G401 (cell line): ENCODE results near the gene DDX41. TPM values are rescaled to one million over a fixed set of nuclear protein-coding genes. Genes with fewer than 3 reads are reported as not detected.
"Not testable (repeated sequence)": the region's sequence is repeated elsewhere in the genome, so short reads cannot be mapped to it uniquely, and the experiment has no call there.

Source experiments
- DNase-seq: peaks from one replicate; pipeline ENCODE4 v3.0.0-alpha.2; 2015; ENCODE audit warnings: low spot score
- in situ Hi-C: cut with HindIII; loops from 2 replicates; pipeline ENCODE4 v1.10.0; 2016; ENCODE audit warnings: low sequenced_read_pairs, mixed read lengths
- total RNA-seq: library from RNA; depleted of rRNA; stranded (reverse); fragments of >200 nt; shearing (Covaris generic); gene quantifications from 2 replicates; pipeline ENCODE4 v1.2.3, GENCODE V29; 2014

The DDX41 gene
- total RNA-seq, 1 experiment from 2014 or later: 166 TPM

DNA sequence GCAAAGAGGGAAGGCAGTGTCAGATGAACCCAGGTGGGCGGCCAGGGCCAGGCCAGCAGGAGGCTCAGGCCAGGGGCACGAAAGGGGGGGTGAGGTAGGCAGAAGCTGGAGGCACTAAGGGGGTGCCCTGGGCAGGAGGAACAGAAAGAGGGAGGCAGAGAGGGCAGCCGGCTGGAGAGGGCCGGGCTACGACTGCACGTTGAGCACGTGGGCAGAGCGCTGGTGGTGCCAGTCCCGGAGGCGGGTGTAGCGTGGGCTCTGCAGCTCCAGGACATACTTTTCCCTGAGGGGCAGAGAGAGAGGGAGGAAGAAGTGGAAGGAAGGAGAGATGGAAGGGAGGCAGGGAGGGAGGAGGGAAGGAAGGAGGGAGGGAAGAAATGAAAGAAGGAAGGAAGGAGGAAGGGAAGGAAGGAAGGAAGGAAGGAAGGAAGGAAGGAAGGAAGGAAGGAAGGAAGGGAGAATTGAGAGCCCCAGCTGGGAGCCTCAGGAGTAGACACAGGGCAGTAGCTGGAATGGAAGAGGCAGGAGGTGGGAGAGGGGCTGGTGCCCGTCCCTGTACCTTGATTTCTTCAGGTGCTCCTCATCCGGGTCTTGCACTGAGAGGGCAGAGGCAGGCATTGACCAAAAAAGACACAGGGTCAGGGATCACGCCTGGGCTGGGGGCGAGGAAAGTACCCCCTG, 26.3 kb downstream of the DDX41 start:
- DNase-seq: peak; percentile 68
- in situ Hi-C loops: no loop called here

DNA sequence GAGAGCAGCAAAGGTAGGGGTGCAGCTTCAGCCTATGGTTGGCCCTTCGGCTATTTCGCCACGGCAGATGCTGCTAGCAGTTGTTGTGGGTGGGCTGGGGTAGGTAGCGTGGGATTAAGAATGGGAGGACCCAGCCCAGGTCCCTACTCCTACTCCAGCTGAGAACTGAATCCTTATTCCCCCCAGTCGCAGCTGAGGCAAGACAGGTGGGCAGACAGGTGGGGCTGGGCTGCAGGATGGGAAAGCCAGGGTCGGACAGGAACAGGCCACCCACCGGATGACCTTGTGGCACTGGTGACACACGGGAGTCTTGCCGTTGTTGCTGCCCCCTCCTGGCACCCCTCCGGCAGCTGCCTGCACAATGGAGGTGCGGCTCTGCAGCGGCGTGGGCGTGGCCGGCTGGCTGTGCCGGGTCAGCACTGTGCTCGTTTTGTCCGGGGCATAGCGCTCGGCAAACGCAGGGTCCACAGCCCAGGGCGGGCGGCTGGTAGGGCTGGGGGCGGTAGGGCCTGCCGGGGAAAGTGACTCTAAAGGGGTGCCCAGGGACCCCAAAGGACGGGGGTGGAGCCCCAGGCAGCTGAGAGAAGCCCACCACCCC, 27.5 kb downstream of the DDX41 start:
- in situ Hi-C loops: no loop called here
- no peak for DNase-seq

- no peak for DNase-seq
- in situ Hi-C loops: no loop called here
Measured at GRCh38 chr5:177487975-177488374, 28.8 kb downstream of the DDX41 start.

- in situ Hi-C loops: no loop called here
- no peak for DNase-seq
Measured at GRCh38 chr5:177487144-177487543, 29.6 kb downstream of the DDX41 start.

- no peak for DNase-seq
- in situ Hi-C loops: no loop called here
Measured at GRCh38 chr5:177486256-177486655, 30.5 kb downstream of the DDX41 start.

DNA sequence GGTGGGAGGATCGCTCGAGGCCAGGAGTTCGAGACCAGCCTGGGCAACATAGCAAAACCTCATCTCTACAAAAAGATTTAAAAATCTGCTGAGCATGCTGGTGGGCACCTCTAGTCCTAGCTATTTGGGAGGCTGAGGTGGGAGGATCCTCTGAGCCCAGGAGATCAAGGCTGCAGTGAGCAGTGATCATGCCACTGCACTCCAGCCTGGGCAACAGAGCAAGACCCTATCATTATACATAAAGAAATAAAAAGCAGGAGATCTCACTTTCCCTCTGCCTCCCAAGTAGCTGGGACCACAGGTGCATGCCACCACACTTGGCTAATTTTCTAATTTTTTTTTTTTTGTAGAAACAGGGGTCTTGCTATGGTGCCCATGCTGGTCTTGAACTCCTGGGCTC, 31.0 kb downstream of the DDX41 start:
- DNase-seq, in situ Hi-C loops: not testable (repeated sequence)

GRCh38 chr5:177484902-177485549, 31.7 kb downstream of the DDX41 start:
- in situ Hi-C loops: no loop called here
- DNase-seq: no peak

GRCh38 chr5:177483994-177484901, 32.5 kb downstream of the DDX41 start:
- in situ Hi-C loops: no loop called here
- DNase-seq: no peak

- no peak for DNase-seq
- in situ Hi-C loops: no loop called here
Measured at GRCh38 chr5:177483042-177483441, 33.7 kb downstream of the DDX41 start.

DNA sequence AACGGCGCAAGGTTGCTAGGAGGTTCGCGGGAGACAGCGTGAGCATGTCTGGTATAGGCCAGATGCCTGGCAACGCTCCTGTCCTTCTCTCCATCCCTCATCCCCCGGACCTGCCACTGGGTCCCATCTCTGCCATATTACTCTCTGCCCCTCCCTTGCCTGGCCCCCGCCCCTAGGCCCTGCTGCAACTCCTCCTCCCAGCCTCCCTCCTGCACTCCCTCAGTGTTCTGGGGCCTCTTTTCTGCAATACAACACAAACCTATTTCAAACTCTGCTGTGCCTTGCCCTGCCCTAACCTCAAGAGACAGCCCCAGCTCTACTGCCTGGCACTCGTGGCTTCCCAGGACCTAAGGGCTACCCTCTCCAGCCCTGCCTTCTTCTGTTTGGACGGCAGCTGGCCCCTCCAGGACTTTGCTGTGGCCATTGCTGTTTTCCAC, 34.4 kb downstream of the DDX41 start:
- no peak for DNase-seq
- in situ Hi-C loops: no loop called here

DNA sequence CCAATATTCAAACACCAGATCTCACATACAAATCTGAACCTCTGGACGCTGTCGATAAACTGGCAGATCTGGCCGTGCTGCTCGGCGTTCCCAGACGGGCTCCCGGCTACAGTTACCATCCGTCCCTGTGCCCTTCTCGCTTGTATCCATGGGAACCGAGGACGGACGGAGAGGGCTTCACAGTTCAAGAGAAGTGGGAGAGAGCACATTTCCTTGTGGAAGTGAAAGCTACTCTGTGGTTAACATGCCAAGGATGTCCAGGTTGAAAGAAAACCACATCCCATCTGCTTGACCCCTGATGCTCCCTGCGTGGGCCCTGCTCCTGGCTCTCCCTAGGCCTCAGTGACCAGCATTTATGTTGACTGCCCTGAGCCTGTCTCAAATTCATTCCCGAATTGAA, 37.0 kb downstream of the DDX41 start:
- in situ Hi-C loops: no loop called here
- DNase-seq: no peak

DNA sequence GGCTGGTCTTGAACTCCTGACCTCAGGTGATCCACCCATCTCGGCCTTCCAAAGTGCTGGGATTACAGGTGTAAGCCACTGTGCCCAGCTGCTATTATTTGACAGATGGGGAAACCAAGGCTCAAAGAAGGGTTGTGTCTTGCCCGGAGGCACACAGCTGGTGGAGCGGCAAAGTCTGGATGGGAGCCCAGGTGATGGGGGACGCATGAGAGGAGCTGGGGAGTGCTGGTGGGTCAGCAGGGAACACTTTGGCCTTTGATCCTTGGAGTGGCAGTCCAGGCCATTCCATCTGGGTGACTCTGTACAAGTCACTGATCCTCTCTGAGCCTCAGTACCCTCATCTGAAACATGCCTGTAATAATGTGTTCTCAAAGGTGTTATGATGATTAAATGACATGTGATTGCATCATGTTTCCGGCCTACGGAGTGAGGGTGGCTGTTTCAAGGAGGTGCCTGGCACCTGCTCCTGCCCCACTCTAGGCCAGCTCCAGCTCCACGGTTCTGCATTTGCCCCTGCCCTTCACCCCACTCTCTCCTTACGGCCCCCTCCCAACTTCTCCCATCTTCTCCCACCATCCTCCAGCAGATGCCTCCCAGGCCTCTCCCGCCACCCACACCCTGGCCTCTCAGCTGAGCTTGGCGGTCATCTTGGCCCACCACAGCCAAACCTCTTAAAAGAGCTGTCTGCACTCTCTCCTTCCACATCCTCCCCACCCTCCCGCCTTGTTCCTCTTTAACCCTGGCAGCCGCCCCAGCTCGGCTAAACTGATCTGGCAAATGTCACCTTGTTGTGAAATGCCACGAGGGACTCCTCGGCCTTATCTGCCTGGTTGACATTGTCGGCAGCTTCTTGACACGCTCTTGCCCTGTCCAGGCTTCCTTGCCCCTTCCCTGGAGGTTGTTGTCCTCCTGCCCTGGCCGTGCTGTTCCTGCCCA, 37.8 kb downstream of the DDX41 start:
- in situ Hi-C loops: no loop called here
- DNase-seq: no peak

GRCh38 chr5:177477701-177478477, 38.9 kb downstream of the DDX41 start:
- DNase-seq: no peak
- in situ Hi-C loops: no loop called here

GRCh38 chr5:177476531-177477233, 40.1 kb downstream of the DDX41 start:
- DNase-seq: no peak
- in situ Hi-C loops: no loop called here

DNA sequence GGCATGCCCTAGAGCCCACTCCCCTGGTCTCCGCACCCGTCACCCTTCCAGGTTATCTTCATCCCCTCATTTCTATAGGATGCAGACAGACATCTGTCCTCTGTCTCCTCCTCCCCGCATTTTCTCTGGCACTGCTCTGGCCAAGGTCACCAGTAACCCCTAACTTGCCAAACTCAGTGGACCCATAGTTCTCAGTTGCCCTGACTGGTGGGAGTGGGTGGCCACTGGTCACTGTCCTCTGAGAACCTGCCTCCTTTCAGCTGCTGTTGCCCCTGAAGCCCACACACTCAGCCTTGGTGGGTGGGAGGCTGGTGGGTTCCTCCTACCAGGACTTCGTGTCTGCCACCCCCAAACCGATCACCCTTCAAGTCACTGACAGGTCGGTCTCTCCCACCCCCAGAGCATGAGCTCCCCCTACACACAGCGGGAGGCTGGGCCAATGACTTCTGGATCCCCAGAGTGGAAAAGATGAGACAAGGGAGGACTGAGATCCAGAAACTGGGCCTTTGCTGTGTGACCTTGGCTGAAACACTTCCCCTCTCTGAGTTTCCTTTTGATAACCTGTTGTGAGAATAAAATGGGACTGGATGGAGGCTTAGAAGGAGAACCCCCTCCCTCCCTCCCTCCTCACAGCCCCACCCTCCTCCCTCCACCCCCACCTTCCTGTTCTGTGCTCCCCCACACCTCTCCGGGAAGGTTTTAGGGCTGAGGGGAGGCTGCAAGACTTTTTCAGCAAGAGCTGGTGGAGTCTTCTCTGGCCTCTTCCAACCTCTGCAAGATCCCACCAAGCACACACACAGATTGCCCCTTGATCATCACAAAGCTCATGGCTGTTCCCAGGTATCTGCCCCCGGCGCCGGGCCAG, 41.0 kb downstream of the DDX41 start:
- in situ Hi-C loops: no loop called here
- DNase-seq: no peak

DNA sequence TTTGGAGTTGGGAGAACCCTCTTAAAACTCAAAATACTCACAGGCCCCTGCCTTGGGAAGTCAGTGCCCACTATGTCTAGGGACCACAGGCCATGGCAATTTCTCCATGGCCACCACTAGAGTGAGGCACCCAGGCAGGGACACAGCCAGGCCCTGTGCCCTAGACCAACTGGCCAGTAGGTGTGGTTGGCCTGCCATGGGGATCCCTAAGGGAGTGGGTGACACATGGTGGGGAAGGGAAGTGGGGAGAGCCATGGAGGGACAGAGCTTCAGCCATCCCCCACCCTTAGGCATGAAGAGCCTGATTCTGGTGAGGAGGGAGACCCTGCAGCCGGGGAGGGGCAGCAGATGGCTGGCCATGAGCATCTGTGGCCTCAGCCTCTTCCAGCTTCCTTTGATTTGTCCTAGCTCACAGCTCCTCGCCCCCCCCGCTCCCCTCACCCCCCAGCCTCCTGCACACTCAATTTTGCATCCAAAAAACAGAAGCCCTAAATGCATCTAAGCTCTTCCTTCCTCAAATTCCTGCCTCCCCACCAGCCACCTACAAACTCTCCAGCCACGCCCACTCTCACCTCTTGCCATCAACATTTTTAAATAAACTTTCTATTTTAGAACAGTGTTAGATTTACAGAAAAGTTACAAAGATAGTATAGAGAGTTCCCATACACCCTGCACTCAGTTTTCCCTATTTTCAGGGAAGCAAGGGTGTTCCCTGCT, 41.8 kb downstream of the DDX41 start:
- DNase-seq: no peak
- in situ Hi-C loops: no loop called here
